HepG2 (cell line): ENCODE measurements around the gene C5orf34. TPM values are rescaled to one million over a fixed set of nuclear protein-coding genes. Genes with fewer than 3 reads are reported as not detected.

Experiments
- AGO1 ChIP-seq: fragments of 200-400 bp; formaldehyde crosslinking; IDR thresholded peaks from 2 replicates; pipeline ENCODE4 v1.6.1; 2017; ENCODE audit warnings: mild to moderate bottlenecking, low read depth, low read length, moderate library complexity; ENCODE audit not compliant: poor library complexity, severe bottlenecking
- CEBPG ChIP-seq: IDR thresholded peaks from 2 replicates; pipeline ENCODE4 v1.6.1; 2016
- DNMT1 ChIP-seq: sonication (generic); formaldehyde crosslinking; IDR thresholded peaks from 2 replicates; pipeline ENCODE4 v1.5.1; 2020; ENCODE audit warnings: mild to moderate bottlenecking, missing genetic modification reagents
- GPN1 ChIP-seq: sonication (generic); formaldehyde crosslinking; IDR thresholded peaks from 2 replicates; pipeline ENCODE4 v1.5.1; 2020; ENCODE audit warnings: missing genetic modification reagents, borderline replicate concordance
- KDM5B ChIP-seq: sonication (generic); formaldehyde crosslinking; IDR thresholded peaks from 2 replicates; pipeline ENCODE4 v1.4.0; 2020; ENCODE audit warnings: missing genetic modification reagents, mild to moderate bottlenecking, borderline replicate concordance
- MAZ ChIP-seq, 2 experiments: sonication (generic) in 1 of 2; formaldehyde crosslinking in 1 of 2; IDR thresholded peaks; 2 replicates each; pipeline versions ENCODE4 v1.5.0 to v1.6.1; 2012 to 2020; ENCODE audit warnings: low read depth in 2 of 2, mild to moderate bottlenecking in 2 of 2, borderline replicate concordance in 1 of 2, improper control_type of control experiment in 1 of 2, low read length in 1 of 2, missing genetic modification reagents in 1 of 2, moderate library complexity in 1 of 2
- TSC22D2 ChIP-seq: sonication (generic); formaldehyde crosslinking; IDR thresholded peaks from 2 replicates; pipeline ENCODE4 v1.5.1; 2020; ENCODE audit warnings: missing genetic modification reagents, mild to moderate bottlenecking, borderline replicate concordance
- WIZ ChIP-seq: sonication (generic); formaldehyde crosslinking; IDR thresholded peaks from 2 replicates; pipeline ENCODE4 v1.5.1; 2020; ENCODE audit warnings: mild to moderate bottlenecking, missing genetic modification reagents
- ZKSCAN5 ChIP-seq: sonication (generic); formaldehyde crosslinking; IDR thresholded peaks from 2 replicates; pipeline ENCODE4 v1.5.1; 2020; ENCODE audit warnings: mild to moderate bottlenecking, missing genetic modification reagents
- ZMYM3 ChIP-seq: sonication (generic); formaldehyde crosslinking; IDR thresholded peaks from 2 replicates; pipeline ENCODE4 v1.5.1; 2020; ENCODE audit warnings: mild to moderate bottlenecking, missing genetic modification reagents
- ZNF10 ChIP-seq: sonication (generic); formaldehyde crosslinking; IDR thresholded peaks from 2 replicates; pipeline ENCODE4 v1.4.0; 2020; ENCODE audit warnings: mild to moderate bottlenecking, low read depth, missing genetic modification reagents, borderline replicate concordance
- ZNF296 ChIP-seq: sonication (generic); formaldehyde crosslinking; conservative IDR thresholded peaks from 2 replicates; pipeline ENCODE4 v1.5.0; 2020; ENCODE audit warnings: mild to moderate bottlenecking, missing genetic modification reagents
- ZNF383 ChIP-seq: sonication (generic); formaldehyde crosslinking; IDR thresholded peaks from 2 replicates; pipeline ENCODE4 v1.4.0; 2020; ENCODE audit warnings: missing genetic modification reagents, mild to moderate bottlenecking, borderline replicate concordance
- ZNF44 ChIP-seq: sonication (generic); formaldehyde crosslinking; IDR thresholded peaks from 2 replicates; pipeline ENCODE4 v1.5.1; 2020; ENCODE audit warnings: mild to moderate bottlenecking, missing genetic modification reagents
- ZNF672 ChIP-seq: sonication (generic); formaldehyde crosslinking; IDR thresholded peaks from 2 replicates; pipeline ENCODE4 v1.8.1; 2022; ENCODE audit warnings: missing genetic modification reagents
- ZNF772 ChIP-seq: sonication (generic); formaldehyde crosslinking; IDR thresholded peaks from 2 replicates; pipeline ENCODE4 v1.5.0; 2020; ENCODE audit warnings: mild to moderate bottlenecking, missing genetic modification reagents
- polyA plus RNA-seq, 8 experiments: library from polyadenylated mRNA; depleted of rRNA in 3 of 8; stranded (reverse) in 7 of 8; unstranded in 1 of 8; fragments of >200 nt; fragmentation: Illumina TruSeq in 4 of 8; extraction: Trizol in 4 of 8; gene quantifications; 2 replicates each; pipeline versions ENCODE4 v1.2.1 to v1.2.3, GENCODE V29; 2011 to 2016; ENCODE audit warnings: low read depth in 4 of 8, missing spikeins in 1 of 8, mixed read lengths in 1 of 8; ENCODE audit not compliant: insufficient read depth in 1 of 8
- total RNA-seq, 5 experiments: library from RNA; depleted of rRNA; stranded (reverse); fragments of >200 nt; fragmentation: Illumina TruSeq; extraction: Trizol; gene quantifications; 2 replicates each; pipeline ENCODE4 v1.2.3, GENCODE V29; 2016; ENCODE audit warnings: low read depth in 1 of 5
- TF ChIP-seq, protein P1 (sequence below): sonication (generic); formaldehyde crosslinking; IDR thresholded peaks from 2 replicates; pipeline ENCODE4 v1.4.0; 2020; ENCODE audit warnings: missing genetic modification reagents
- TF ChIP-seq, protein P2 (sequence below), 2 experiments: sonication (generic) in 1 of 2; formaldehyde crosslinking in 1 of 2; IDR thresholded peaks; 2 replicates each; pipeline versions ENCODE4 v1.4.0 to v1.6.1; 2018 to 2020; ENCODE audit warnings: missing genetic modification reagents in 2 of 2, borderline replicate concordance in 1 of 2, low read depth in 1 of 2, mild to moderate bottlenecking in 1 of 2, missing biosample characterization in 1 of 2
- TF ChIP-seq, protein P3 (sequence below): IDR thresholded peaks from 2 replicates; pipeline ENCODE4 v1.6.1; 2016; ENCODE audit warnings: low read depth, borderline replicate concordance
- TF ChIP-seq, protein P4 (sequence below): sonication (generic); formaldehyde crosslinking; IDR thresholded peaks from 2 replicates; pipeline ENCODE4 v1.4.0; 2020; ENCODE audit warnings: low read depth, mild to moderate bottlenecking, missing genetic modification reagents
- TF ChIP-seq, protein P5 (sequence below): sonication (generic); formaldehyde crosslinking; conservative IDR thresholded peaks from 2 replicates; pipeline ENCODE4 v1.8.0; 2022; ENCODE audit warnings: mild to moderate bottlenecking, moderate library complexity, missing genetic modification reagents

Gene C5orf34
- total and polyA plus RNA-seq, 2 of the 13 experiments (the other 11 are each of a cell fraction or from before 2014, with no cell fraction given), result 3.2 to 6.4 TPM

DNA sequence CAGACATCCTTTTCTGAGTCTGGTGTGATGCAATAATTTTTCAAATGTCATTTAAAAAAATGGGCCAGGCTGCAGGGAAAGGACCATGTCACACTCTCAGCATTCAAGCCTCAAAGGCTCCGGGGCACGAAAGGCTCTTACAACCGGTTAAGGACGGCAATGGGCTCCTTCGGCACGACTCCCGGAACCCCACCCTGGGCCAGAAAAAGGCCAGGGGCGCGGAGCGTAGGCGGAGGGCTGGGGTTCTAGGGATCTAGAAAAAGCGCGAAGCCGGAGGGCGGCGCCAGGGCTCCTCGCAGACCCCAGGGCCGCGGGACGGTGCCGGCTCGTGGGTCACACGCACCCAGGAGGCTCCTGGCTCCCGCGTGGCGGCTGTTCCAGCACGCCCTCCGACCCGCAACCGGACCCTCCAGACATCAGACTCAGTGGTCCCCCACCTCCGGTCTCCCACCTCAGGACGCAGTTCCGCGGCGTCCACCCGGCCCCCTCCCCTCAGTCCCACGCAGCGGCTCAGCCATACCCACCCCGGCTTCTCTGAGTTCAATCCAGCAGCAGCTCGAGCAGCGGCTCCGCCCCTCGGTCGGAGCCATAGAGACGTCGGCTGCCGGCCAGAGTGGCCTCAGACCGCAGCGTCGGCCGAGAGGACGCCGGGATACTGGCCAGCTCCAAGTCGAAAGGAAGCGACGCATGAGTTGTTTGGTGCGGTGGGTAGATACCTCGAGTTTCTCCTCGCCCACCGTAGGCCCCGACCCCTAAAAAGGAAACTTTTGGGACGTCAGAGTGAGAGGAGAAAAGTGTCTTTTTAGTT lies 31.4 kb downstream of the C5orf34 start, which contains the start of gene TMEM267 (continued):
- TF ChIP-seq, protein P1, sequence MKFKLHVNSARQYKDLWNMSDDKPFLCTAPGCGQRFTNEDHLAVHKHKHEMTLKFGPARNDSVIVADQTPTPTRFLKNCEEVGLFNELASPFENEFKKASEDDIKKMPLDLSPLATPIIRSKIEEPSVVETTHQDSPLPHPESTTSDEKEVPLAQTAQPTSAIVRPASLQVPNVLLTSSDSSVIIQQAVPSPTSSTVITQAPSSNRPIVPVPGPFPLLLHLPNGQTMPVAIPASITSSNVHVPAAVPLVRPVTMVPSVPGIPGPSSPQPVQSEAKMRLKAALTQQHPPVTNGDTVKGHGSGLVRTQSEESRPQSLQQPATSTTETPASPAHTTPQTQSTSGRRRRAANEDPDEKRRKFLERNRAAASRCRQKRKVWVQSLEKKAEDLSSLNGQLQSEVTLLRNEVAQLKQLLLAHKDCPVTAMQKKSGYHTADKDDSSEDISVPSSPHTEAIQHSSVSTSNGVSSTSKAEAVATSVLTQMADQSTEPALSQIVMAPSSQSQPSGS (CRISPR knock-in tag), result peak; percentile 52; the same call in 1 of the 2 replicates
- TF ChIP-seq KDM5B (peak; percentile 76; the same call in 1 of the 2 replicates), ZNF772 (peak; percentile 87), ZNF44 (CRISPR knock-in tag) (0 out of 2 replicates have a peak, but pooled peaks have one; percentile 66), ZNF383 (no peak), DNMT1 (peak; percentile 28; the same call in 1 of the 2 replicates), ZKSCAN5 (CRISPR knock-in tag) (no peak), ZNF672 (CRISPR knock-in tag) (no peak), MAZ (IDR thresholded peaks at IDR 0.05; ENCODE audit: borderline replicate concordance, low read depth, low read length) (0 out of 2 replicates have a peak, but pooled peaks have one; percentile 14), MAZ (CRISPR knock-in tag; IDR thresholded peaks at IDR 0.05; ENCODE audit: low read depth) (peak; percentile 85), ZNF296 (no peak), TSC22D2 (CRISPR knock-in tag) (no peak), GPN1 (CRISPR knock-in tag) (no peak), WIZ (CRISPR knock-in tag) (0 out of 2 replicates have a peak, but pooled peaks have one; percentile 9), ZNF10 (CRISPR knock-in tag) (no peak), AGO1 (peak; percentile 82), ZMYM3 (CRISPR knock-in tag) (no peak), CEBPG (CRISPR knock-in tag) (peak; percentile 74)
- TF ChIP-seq, protein P2, sequence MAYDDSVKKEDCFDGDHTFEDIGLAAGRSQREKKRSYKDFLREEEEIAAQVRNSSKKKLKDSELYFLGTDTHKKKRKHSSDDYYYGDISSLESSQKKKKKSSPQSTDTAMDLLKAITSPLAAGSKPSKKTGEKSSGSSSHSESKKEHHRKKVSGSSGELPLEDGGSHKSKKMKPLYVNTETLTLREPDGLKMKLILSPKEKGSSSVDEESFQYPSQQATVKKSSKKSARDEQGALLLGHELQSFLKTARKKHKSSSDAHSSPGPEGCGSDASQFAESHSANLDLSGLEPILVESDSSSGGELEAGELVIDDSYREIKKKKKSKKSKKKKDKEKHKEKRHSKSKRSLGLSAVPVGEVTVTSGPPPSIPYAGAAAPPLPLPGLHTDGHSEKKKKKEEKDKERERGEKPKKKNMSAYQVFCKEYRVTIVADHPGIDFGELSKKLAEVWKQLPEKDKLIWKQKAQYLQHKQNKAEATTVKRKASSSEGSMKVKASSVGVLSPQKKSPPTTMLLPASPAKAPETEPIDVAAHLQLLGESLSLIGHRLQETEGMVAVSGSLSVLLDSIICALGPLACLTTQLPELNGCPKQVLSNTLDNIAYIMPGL (CRISPR knock-in tag; IDR thresholded peaks at IDR 0.05; ENCODE audit: borderline replicate concordance in 1 of 2, low read depth in 1 of 2), result peak in 1 of 2 experiments; percentile 60; a peak in 1 of 4 replicates
- TF ChIP-seq, protein P3, sequence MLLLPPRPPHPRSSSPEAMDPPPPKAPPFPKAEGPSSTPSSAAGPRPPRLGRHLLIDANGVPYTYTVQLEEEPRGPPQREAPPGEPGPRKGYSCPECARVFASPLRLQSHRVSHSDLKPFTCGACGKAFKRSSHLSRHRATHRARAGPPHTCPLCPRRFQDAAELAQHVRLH (CRISPR knock-in tag), result 0 out of 2 replicates have a peak, but pooled peaks have one; percentile 19
- TF ChIP-seq, protein P4, sequence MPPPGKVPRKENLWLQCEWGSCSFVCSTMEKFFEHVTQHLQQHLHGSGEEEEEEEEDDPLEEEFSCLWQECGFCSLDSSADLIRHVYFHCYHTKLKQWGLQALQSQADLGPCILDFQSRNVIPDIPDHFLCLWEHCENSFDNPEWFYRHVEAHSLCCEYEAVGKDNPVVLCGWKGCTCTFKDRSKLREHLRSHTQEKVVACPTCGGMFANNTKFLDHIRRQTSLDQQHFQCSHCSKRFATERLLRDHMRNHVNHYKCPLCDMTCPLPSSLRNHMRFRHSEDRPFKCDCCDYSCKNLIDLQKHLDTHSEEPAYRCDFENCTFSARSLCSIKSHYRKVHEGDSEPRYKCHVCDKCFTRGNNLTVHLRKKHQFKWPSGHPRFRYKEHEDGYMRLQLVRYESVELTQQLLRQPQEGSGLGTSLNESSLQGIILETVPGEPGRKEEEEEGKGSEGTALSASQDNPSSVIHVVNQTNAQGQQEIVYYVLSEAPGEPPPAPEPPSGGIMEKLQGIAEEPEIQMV (CRISPR knock-in tag), result 0 out of 2 replicates have a peak, but pooled peaks have one; percentile 15
- TF ChIP-seq, protein P5, sequence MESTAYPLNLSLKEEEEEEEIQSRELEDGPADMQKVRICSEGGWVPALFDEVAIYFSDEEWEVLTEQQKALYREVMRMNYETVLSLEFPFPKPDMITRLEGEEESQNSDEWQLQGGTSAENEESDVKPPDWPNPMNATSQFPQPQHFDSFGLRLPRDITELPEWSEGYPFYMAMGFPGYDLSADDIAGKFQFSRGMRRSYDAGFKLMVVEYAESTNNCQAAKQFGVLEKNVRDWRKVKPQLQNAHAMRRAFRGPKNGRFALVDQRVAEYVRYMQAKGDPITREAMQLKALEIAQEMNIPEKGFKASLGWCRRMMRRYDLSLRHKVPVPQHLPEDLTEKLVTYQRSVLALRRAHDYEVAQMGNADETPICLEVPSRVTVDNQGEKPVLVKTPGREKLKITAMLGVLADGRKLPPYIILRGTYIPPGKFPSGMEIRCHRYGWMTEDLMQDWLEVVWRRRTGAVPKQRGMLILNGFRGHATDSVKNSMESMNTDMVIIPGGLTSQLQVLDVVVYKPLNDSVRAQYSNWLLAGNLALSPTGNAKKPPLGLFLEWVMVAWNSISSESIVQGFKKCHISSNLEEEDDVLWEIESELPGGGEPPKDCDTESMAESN, result no peak; the same call in 1 of the 2 replicates
